SW 1271 (cell line): Measurements from ENCODE around the gene RYR1.

ENCODE experiments used
- DNase-seq, 2 experiments: peaks; one replicate each; lab custom pipeline; 2025; lab: John Stamatoyannopoulos, UW

RYR1 gene

GRCh38 chr19:38433268-38433733 lies at the start of gene RYR1:
TSS of gene RYR1 (plus strand) at chr19:38433691. CDS start at chr19:38433830, 139 bp downstream.
- no peak for DNase-seq

GRCh38 chr19:38383743-38384142 lies 49.7 kb upstream of the RYR1 start:
- DNase-seq, result no peak

- no peak for DNase-seq
These were observed 49.1 kb upstream of the RYR1 start for GRCh38 chr19:38384209-38385027.

- no peak for DNase-seq
These were observed 48.3 kb upstream of the RYR1 start for GRCh38 chr19:38385057-38385803.

GRCh38 chr19:38385804-38386257 lies 47.7 kb upstream of the RYR1 start:
- no peak for DNase-seq

- DNase-seq, result no peak
These were observed 47.1 kb upstream of the RYR1 start for GRCh38 chr19:38386300-38386970.

GRCh38 chr19:38386971-38387549 lies 46.4 kb upstream of the RYR1 start:
- no peak for DNase-seq

GRCh38 chr19:38387550-38388348 lies 45.7 kb upstream of the RYR1 start, which contains the start of gene GGN:
TSS of gene GGN (minus strand) at chr19:38388034. CDS start at chr19:38387261, 773 bp downstream.
- DNase-seq, result peak; percentile 76 to 86

- peak in 1 of 2 experiments; percentile 78 for DNase-seq
These were observed 45.0 kb upstream of the RYR1 start, which contains the start of gene SPRED3 for GRCh38 chr19:38388349-38389100. TSS of gene SPRED3 (plus strand) at chr19:38388697. CDS start at chr19:38390303, 1,606 bp downstream.

GRCh38 chr19:38389101-38389925 lies 44.2 kb upstream of the RYR1 start:
- DNase-seq, result peak; percentile 45 to 56

- DNase-seq, result no peak
These were observed 43.2 kb upstream of the RYR1 start for GRCh38 chr19:38389957-38390924.

GRCh38 chr19:38391911-38392464 lies 41.5 kb upstream of the RYR1 start:
- no peak for DNase-seq

- no peak for DNase-seq
These were observed 40.7 kb upstream of the RYR1 start for GRCh38 chr19:38392707-38393308.

GRCh38 chr19:38394488-38394887 lies 39.0 kb upstream of the RYR1 start:
- no peak for DNase-seq

GRCh38 chr19:38395381-38396114 lies 37.9 kb upstream of the RYR1 start:
- no peak for DNase-seq

- DNase-seq, result no peak
These were observed 34.4 kb upstream of the RYR1 start for GRCh38 chr19:38399081-38399480.

- DNase-seq, result no peak
These were observed 34.0 kb upstream of the RYR1 start for GRCh38 chr19:38399537-38399936.
